ENCODE results near the gene TRIOBP.

DNA sequence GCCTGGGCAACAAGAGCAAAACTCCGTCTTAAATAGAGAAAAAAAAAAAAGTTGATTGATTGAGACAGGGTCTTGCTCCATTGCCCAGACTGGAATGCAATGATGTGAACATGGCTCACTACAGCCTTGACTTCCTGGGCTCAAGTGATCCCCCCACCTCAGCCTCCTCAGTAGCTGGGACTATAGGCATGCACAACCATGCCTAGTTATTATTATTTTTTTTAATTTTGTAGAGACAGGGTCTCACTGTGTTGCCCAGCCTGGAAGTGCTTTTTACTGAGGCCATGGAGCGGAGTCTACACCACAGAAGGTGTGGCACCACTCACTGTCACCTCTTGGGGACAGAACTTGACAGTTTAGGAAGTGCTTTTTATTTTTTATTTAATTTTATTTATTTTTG is 17.8 kb downstream of the TRIOBP start:
- TF ChIP-seq POLR2A (IDR thresholded peaks at IDR 0.05), result no peak
- TF ChIP-seq, protein P1, sequence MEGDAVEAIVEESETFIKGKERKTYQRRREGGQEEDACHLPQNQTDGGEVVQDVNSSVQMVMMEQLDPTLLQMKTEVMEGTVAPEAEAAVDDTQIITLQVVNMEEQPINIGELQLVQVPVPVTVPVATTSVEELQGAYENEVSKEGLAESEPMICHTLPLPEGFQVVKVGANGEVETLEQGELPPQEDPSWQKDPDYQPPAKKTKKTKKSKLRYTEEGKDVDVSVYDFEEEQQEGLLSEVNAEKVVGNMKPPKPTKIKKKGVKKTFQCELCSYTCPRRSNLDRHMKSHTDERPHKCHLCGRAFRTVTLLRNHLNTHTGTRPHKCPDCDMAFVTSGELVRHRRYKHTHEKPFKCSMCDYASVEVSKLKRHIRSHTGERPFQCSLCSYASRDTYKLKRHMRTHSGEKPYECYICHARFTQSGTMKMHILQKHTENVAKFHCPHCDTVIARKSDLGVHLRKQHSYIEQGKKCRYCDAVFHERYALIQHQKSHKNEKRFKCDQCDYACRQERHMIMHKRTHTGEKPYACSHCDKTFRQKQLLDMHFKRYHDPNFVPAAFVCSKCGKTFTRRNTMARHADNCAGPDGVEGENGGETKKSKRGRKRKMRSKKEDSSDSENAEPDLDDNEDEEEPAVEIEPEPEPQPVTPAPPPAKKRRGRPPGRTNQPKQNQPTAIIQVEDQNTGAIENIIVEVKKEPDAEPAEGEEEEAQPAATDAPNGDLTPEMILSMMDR (IDR thresholded peaks at IDR 0.05), result no peak
